Trophoblast cell (in vitro differentiated cells and primary cell): ENCODE data around the gene FAM221B.

Experiments
- DNase-seq, 2 donors: peaks; one replicate each; pipeline ENCODE4 v3.0.0-alpha.2; 2016
- H2AFZ ChIP-seq: 2 replicates; pipeline ENCODE4 v1.6.1; 2013; ENCODE audit warnings: low read length, moderate library complexity, mild to moderate bottlenecking; ENCODE audit not compliant: insufficient read depth, poor library complexity
- H2AK5ac ChIP-seq: 2 replicates; pipeline ENCODE4 v1.6.1; 2013; ENCODE audit warnings: mild to moderate bottlenecking, low read length
- H2BK120ac ChIP-seq: 2 replicates; pipeline ENCODE4 v1.6.1; 2013; ENCODE audit warnings: low read length, mild to moderate bottlenecking, moderate library complexity; ENCODE audit not compliant: insufficient read depth, poor library complexity
- H2BK12ac ChIP-seq: 2 replicates; pipeline ENCODE4 v1.6.1; 2013; ENCODE audit warnings: mild to moderate bottlenecking, low read length, moderate library complexity
- H2BK5ac ChIP-seq: 2 replicates; pipeline ENCODE4 v1.6.1; 2013; ENCODE audit warnings: low read length, low read depth, moderate library complexity, mild to moderate bottlenecking; ENCODE audit not compliant: poor library complexity
- H3K14ac ChIP-seq: 2 replicates; pipeline ENCODE4 v1.6.1; 2013; ENCODE audit warnings: mild to moderate bottlenecking, low read length
- H3K18ac ChIP-seq: 2 replicates; pipeline ENCODE4 v1.6.1; 2013; ENCODE audit warnings: mild to moderate bottlenecking, low read length
- H3K23ac ChIP-seq: 2 replicates; pipeline ENCODE4 v1.6.1; 2013; ENCODE audit warnings: low read length
- H3K27ac ChIP-seq: 2 replicates; pipeline ENCODE4 v1.5.1; 2013; ENCODE audit warnings: low read depth, mild to moderate bottlenecking, inconsistent platforms, low read length, moderate library complexity
- H3K27me3 ChIP-seq: 2 replicates; pipeline ENCODE4 v1.6.1; 2013; ENCODE audit warnings: inconsistent platforms, mild to moderate bottlenecking, low read length, moderate library complexity; ENCODE audit not compliant: insufficient read depth
- H3K36me3 ChIP-seq, 2 experiments: 1 replicate in 1 of 2; 2 replicates in 1 of 2; pipeline ENCODE4 v1.6.1; 2013; ENCODE audit warnings: low read length in 2 of 2, mild to moderate bottlenecking in 2 of 2, moderate library complexity in 1 of 2; ENCODE audit not compliant: insufficient read depth in 2 of 2, control insufficient read depth in 1 of 2
- H3K4ac ChIP-seq: 2 replicates; pipeline ENCODE4 v1.6.1; 2013; ENCODE audit warnings: low read depth, mild to moderate bottlenecking, low read length, moderate library complexity
- H3K4me1 ChIP-seq, 2 experiments: 1 replicate in 1 of 2; 2 replicates in 1 of 2; pipeline ENCODE4 v1.6.1; 2013; ENCODE audit warnings: low read length in 2 of 2, mild to moderate bottlenecking in 2 of 2, moderate library complexity in 1 of 2; ENCODE audit not compliant: insufficient read depth in 2 of 2, control insufficient read depth in 1 of 2
- H3K4me2 ChIP-seq: 2 replicates; pipeline ENCODE4 v1.6.1; 2013; ENCODE audit warnings: inconsistent platforms, mild to moderate bottlenecking, low read length, moderate library complexity
- H3K4me3 ChIP-seq: 2 replicates; pipeline ENCODE4 v1.5.1; 2013; ENCODE audit warnings: mild to moderate bottlenecking, low read depth, low read length, inconsistent platforms
- H3K79me1 ChIP-seq: one replicate; pipeline ENCODE4 v1.6.1; 2013; ENCODE audit warnings: low read length
- H3K79me2 ChIP-seq: 2 replicates; pipeline ENCODE4 v1.6.1; 2013; ENCODE audit warnings: low read length, mild to moderate bottlenecking; ENCODE audit not compliant: control insufficient read depth, insufficient read depth, poor library complexity
- H3K9ac ChIP-seq: 2 replicates; pipeline ENCODE4 v1.6.1; 2013; ENCODE audit warnings: mild to moderate bottlenecking, low read length
- H3K9me3 ChIP-seq: 2 replicates; pipeline ENCODE4 v1.6.1; 2013; ENCODE audit warnings: low read depth, mild to moderate bottlenecking, control low read depth, inconsistent platforms, low read length; ENCODE audit not compliant: insufficient read depth
- H4K12ac ChIP-seq: 2 replicates; pipeline ENCODE4 v1.6.1; 2013; ENCODE audit warnings: low read depth, mild to moderate bottlenecking, low read length, moderate library complexity
- H4K8ac ChIP-seq: 2 replicates; pipeline ENCODE4 v1.6.1; 2013; ENCODE audit warnings: low read depth, mild to moderate bottlenecking, low read length, moderate library complexity
- H4K91ac ChIP-seq: one replicate; pipeline ENCODE4 v1.6.1; 2013; ENCODE audit warnings: low read depth, mild to moderate bottlenecking, low read length, moderate library complexity
- WGBS: extraction: QIAGEN DNeasy Blood & Tissue Kit; methylation state at CpG from one replicate; pipeline ENCODE4 v1.1.7; 2013; ENCODE audit warnings: missing lambda C conversion rate; ENCODE audit not compliant: insufficient read length, insufficient coverage; ENCODE audit errors: extremely low coverage; 5-methylcytosine and 5-hydroxymethylcytosine counted together

Gene FAM221B

DNA sequence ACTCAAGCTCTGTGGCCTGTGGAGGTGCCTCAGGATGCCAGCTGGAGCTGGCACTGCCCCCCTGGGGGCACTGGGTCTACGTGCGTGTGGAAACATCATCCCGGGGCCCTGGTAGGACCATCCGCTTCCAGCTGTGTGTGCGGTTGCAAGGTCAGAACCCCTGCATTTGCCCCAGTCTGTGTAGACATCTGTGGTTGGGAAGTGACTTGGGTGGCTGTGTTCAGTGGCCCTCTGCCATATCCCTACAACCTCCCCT is 13.0 kb upstream of the FAM221B start:
- H3K18ac ChIP-seq = no peak overlapping the region
- H3K79me2 ChIP-seq = no peaks in the 10 kb centered on the region
- H3K23ac ChIP-seq = no peak overlapping the region
- H3K27ac ChIP-seq = no peak overlapping the region
- H3K27me3 ChIP-seq = no peaks in the 10 kb centered on the region
- H3K36me3 ChIP-seq = peaks cover 0 to 2% of the 10 kb centered on the region in 2 experiments
- WGBS = no CpG with 5 or more reads among the region's 5 CpGs
- H3K14ac ChIP-seq = no peak overlapping the region
- no peak overlapping the region for H4K8ac ChIP-seq
- no peak overlapping the region for H3K9ac ChIP-seq
- H2BK120ac ChIP-seq = no peak overlapping the region
- H3K4me2 ChIP-seq = no peak overlapping the region
- H3K4me3 ChIP-seq = no peak overlapping the region
- H3K4ac ChIP-seq = no peak overlapping the region
- H3K4me1 ChIP-seq = peaks cover 3 to 9% of the 10 kb centered on the region in 2 experiments
- H2BK5ac ChIP-seq = no peak overlapping the region
- no peak for DNase-seq
- no peaks in the 10 kb centered on the region for H3K79me1 ChIP-seq
- no peak overlapping the region for H2AFZ ChIP-seq
- no peak overlapping the region for H2BK12ac ChIP-seq
- H2AK5ac ChIP-seq = no peak overlapping the region
- H3K9me3 ChIP-seq = peaks cover 2% of the 10 kb centered on the region
- H4K91ac ChIP-seq = no peak overlapping the region
- H4K12ac ChIP-seq = no peak overlapping the region

DNA sequence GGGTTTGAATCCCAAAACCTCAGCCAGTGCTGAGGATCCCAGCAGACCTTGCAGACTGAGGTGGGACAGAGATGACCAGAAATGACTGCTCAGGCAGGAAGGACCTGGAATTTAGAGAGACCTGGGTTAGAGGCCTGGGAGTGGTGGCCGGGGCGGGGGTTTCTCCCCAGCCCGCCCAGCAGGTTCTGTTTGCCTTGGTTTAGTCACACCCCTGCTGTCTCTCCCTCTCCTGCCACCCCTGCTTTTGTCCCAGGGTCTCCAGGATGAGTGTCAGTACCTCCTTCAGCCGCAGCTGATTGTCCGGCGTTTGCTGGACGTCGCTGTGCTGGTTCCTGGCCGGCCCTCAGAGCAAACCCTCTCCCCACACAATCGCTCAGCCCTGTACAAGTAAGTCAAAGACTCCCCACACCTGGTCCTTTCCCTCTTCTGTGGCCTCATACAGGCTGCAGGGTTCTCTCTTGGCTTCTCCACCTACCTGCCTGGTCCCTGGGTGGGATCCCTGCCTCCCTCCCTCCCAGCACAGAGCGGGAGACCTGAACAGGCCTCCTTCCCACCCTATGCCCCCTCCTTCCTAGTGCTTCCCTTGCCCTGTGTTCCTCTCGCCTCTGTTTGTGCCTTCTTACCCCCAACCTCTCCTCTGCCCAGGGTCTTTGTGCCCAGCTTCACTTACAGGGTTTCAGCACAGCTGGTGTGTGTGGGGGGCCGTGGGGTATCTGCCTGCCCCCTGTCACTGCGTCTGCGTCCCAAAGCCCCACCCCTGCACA is 12.5 kb upstream of the FAM221B start:
- Histone ChIP-seq H2BK12ac (no peak overlapping the region), H2AFZ (no peak overlapping the region), H2BK120ac (no peak overlapping the region), H3K4me3 (no peak overlapping the region), H3K14ac (no peak overlapping the region), H3K36me3 (peaks cover 0 to 2% of the 10 kb centered on the region in 2 experiments), H3K79me1 (no peaks in the 10 kb centered on the region), H3K27ac (no peak overlapping the region), H3K4me2 (no peak overlapping the region), H3K9me3 (no peaks in the 10 kb centered on the region), H3K4ac (no peak overlapping the region), H4K91ac (no peak overlapping the region), H3K23ac (no peak overlapping the region), H3K9ac (no peak overlapping the region), H3K27me3 (no peaks in the 10 kb centered on the region), H2BK5ac (no peak overlapping the region), H4K12ac (no peak overlapping the region), H3K18ac (no peak overlapping the region), H3K4me1 (peaks cover 0 to 4% of the 10 kb centered on the region in 2 experiments), H2AK5ac (no peak overlapping the region), H4K8ac (no peak overlapping the region), H3K79me2 (no peaks in the 10 kb centered on the region)
- DNase-seq = no peak
- no CpG with 5 or more reads among the region's 15 CpGs for WGBS

DNA sequence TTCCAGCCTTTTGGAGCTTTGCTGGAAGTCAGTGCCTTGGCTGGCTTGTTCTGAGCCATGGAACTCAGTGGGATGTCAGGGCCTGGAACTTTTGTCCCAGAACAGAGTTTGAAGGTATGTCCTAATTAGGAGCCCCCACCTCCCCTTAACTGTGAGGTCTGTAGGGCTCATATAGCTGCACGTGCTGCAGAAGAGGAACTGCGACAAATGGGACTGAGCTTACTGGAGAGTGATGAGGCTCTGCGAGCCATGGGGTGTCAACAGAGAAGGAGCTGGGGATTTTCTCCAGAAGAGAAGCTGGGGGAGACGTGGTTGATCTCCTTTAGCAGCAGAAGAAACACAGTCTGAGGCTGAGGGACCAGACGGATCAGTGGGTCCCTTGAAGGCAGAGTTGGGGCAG is 11.4 kb upstream of the FAM221B start:
- no peak overlapping the region for H2AK5ac ChIP-seq
- H2BK12ac ChIP-seq = no peak overlapping the region
- H3K4me2 ChIP-seq = no peak overlapping the region
- no peak overlapping the region for H3K23ac ChIP-seq
- H4K12ac ChIP-seq = no peak overlapping the region
- H3K4ac ChIP-seq = no peak overlapping the region
- H3K79me1 ChIP-seq = no peaks in the 10 kb centered on the region
- no peak overlapping the region for H2AFZ ChIP-seq
- H3K4me3 ChIP-seq = no peak overlapping the region
- no peak overlapping the region for H2BK120ac ChIP-seq
- no peaks in the 10 kb centered on the region for H3K79me2 ChIP-seq
- no peak overlapping the region for H4K8ac ChIP-seq
- H3K27ac ChIP-seq = no peak overlapping the region
- H3K14ac ChIP-seq = no peak overlapping the region
- peaks cover 0 to 4% of the 10 kb centered on the region in 2 experiments for H3K36me3 ChIP-seq
- H4K91ac ChIP-seq = no peak overlapping the region
- H3K9me3 ChIP-seq = no peaks in the 10 kb centered on the region
- no peak overlapping the region for H3K18ac ChIP-seq
- no peaks in the 10 kb centered on the region for H3K27me3 ChIP-seq
- H3K4me1 ChIP-seq = no peaks in the 10 kb centered on the region
- no peak for DNase-seq
- no peak overlapping the region for H3K9ac ChIP-seq
- H2BK5ac ChIP-seq = no peak overlapping the region
- WGBS = no CpG with 5 or more reads among the region's 5 CpGs

DNA sequence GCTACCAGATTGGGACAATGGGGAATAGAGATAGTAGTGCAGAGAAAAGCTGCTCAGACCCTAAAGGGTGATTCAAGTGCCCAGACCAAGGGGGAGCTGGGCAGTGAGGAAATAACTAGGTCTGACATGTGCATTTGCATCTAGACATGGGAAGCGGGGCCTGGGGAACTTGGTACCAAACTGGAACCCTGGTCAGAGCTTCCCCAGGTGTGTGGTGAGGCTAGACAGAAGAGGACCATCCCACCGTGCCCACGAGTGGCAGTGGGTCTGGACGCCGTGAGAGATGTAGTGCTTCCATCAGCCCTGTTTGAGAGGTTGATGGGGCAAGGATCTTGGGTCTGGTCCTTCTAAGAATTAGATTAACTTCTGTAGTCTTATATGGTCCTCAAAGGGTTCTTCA is 8.1 kb upstream of the FAM221B start:
- no peak overlapping the region for H4K12ac ChIP-seq
- no peaks in the 10 kb centered on the region for H3K9me3 ChIP-seq
- H3K18ac ChIP-seq = no peak overlapping the region
- no CpG with 5 or more reads among the region's 5 CpGs for WGBS
- H2BK120ac ChIP-seq = no peak overlapping the region
- H2AFZ ChIP-seq = no peak overlapping the region
- no peak overlapping the region for H3K4me3 ChIP-seq
- no peak overlapping the region for H4K91ac ChIP-seq
- H3K27me3 ChIP-seq = no peaks in the 10 kb centered on the region
- H3K14ac ChIP-seq = no peak overlapping the region
- H3K9ac ChIP-seq = no peak overlapping the region
- H3K79me2 ChIP-seq = no peaks in the 10 kb centered on the region
- peaks cover 12 to 16% of the 10 kb centered on the region in 2 experiments for H3K4me1 ChIP-seq
- H3K79me1 ChIP-seq = no peaks in the 10 kb centered on the region
- no peak overlapping the region for H3K4me2 ChIP-seq
- H2BK5ac ChIP-seq = no peak overlapping the region
- H3K4ac ChIP-seq = no peak overlapping the region
- no peak overlapping the region for H2AK5ac ChIP-seq
- no peak overlapping the region for H3K23ac ChIP-seq
- no peak overlapping the region for H3K27ac ChIP-seq
- H3K36me3 ChIP-seq = peaks cover 0 to 4% of the 10 kb centered on the region in 2 experiments
- no peak overlapping the region for H2BK12ac ChIP-seq
- H4K8ac ChIP-seq = no peak overlapping the region
- DNase-seq = no peak
